ENCODE data around the gene POLR3F.
"Not testable (repeated sequence)": the region's sequence is repeated elsewhere in the genome, so short reads cannot be mapped to it uniquely, and the experiment has no call there.

Gene POLR3F

DNA sequence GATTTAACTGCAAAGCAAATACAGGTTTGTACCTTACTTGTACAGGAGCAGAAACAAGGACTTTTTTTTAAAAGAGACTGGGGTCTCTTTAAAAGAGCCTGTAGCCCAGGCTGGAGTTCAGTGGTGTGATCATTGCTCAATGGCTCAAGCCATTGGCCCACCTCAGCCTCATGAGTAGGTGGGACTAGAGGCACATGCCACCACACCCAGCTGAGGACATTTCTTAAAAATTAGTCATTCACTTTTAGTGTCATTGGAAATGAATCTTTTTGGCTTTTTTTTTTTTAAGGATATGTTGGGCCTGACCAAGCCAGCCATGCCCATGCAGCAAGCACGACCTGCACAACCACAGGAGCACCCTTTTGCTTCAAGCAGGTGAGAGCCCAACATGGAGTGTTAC, 57.5 kb downstream of the POLR3F start:
- H3K27ac ChIP-seq (ENCODE audit: low read depth in 2 of 2, low read length in 2 of 2), result no peak overlapping the region
- peaks cover 43 to 58% of the 10 kb centered on the region in 2 donors for H3K36me3 ChIP-seq (ENCODE audit: control insufficient read depth in 2 of 2, insufficient read depth in 2 of 2, low read length in 2 of 2)
- no peak overlapping the region for H3K4me3 ChIP-seq (ENCODE audit: low read length in 2 of 2)
- H3K4me1 ChIP-seq (ENCODE audit: control insufficient read depth in 2 of 2, insufficient read depth in 2 of 2, low read length in 2 of 2), result no peaks in the 10 kb centered on the region
- no peaks in the 10 kb centered on the region for H3K9me3 ChIP-seq (ENCODE audit: control insufficient read depth in 2 of 2, low read length in 2 of 2)
- no peak overlapping the region for H3K9ac ChIP-seq (ENCODE audit: low read depth in 1 of 2, low read length in 2 of 2)
- H3K27me3 ChIP-seq (ENCODE audit: control insufficient read depth in 2 of 2, insufficient read depth in 2 of 2, low read length in 2 of 2), result no peaks in the 10 kb centered on the region

GRCh38 chr20:18526761-18527160, 59.6 kb downstream of the POLR3F start:
- H3K9me3 ChIP-seq (ENCODE audit: control insufficient read depth in 2 of 2, low read length in 2 of 2); H3K4me3 ChIP-seq (ENCODE audit: low read length in 2 of 2); H3K4me1 ChIP-seq (ENCODE audit: control insufficient read depth in 2 of 2, insufficient read depth in 2 of 2, low read length in 2 of 2); H3K27ac ChIP-seq (ENCODE audit: low read depth in 2 of 2, low read length in 2 of 2); H3K27me3 ChIP-seq (ENCODE audit: control insufficient read depth in 2 of 2, insufficient read depth in 2 of 2, low read length in 2 of 2); H3K9ac ChIP-seq (ENCODE audit: low read depth in 1 of 2, low read length in 2 of 2): not testable (repeated sequence)
- peaks cover 54 to 69% of the 10 kb centered on the region in 2 donors for H3K36me3 ChIP-seq (ENCODE audit: control insufficient read depth in 2 of 2, insufficient read depth in 2 of 2, low read length in 2 of 2)

- Histone ChIP-seq H3K27ac (ENCODE audit: low read depth in 2 of 2, low read length in 2 of 2) (no peak overlapping the region), H3K9me3 (ENCODE audit: control insufficient read depth in 2 of 2, low read length in 2 of 2) (no peaks in the 10 kb centered on the region), H3K27me3 (ENCODE audit: control insufficient read depth in 2 of 2, insufficient read depth in 2 of 2, low read length in 2 of 2) (no peaks in the 10 kb centered on the region), H3K4me1 (ENCODE audit: control insufficient read depth in 2 of 2, insufficient read depth in 2 of 2, low read length in 2 of 2) (no peaks in the 10 kb centered on the region), H3K4me3 (ENCODE audit: low read length in 2 of 2) (no peak overlapping the region), H3K9ac (ENCODE audit: low read depth in 1 of 2, low read length in 2 of 2) (no peak overlapping the region), H3K36me3 (ENCODE audit: control insufficient read depth in 2 of 2, insufficient read depth in 2 of 2, low read length in 2 of 2) (peaks cover 56 to 73% of the 10 kb centered on the region in 2 donors)
These were observed 60.1 kb downstream of the POLR3F start for GRCh38 chr20:18527339-18527738.

DNA sequence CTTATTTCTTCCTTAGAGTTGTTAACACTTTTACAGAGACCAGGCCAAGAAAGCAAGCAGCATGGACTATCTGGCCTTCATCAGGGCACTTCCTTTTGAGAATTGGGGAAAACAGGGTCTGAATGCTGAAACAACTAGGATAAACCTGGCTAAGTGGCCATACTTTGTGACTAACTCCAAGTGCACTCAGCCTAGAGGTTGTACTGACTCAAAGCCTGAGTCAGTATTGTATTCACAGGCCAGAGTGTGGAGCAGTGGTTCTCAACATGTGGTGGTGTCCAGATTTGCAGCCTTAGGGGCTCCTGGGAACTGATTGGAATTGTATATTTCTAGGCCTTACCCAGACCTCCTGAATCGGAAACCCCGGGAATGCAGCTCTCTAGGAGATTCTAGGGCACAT, 60.6 kb downstream of the POLR3F start:
- no peaks in the 10 kb centered on the region for H3K27me3 ChIP-seq (ENCODE audit: control insufficient read depth in 2 of 2, insufficient read depth in 2 of 2, low read length in 2 of 2)
- no peaks in the 10 kb centered on the region for H3K4me1 ChIP-seq (ENCODE audit: control insufficient read depth in 2 of 2, insufficient read depth in 2 of 2, low read length in 2 of 2)
- H3K9ac ChIP-seq (ENCODE audit: low read depth in 1 of 2, low read length in 2 of 2), result no peak overlapping the region
- peaks cover 61 to 78% of the 10 kb centered on the region in 2 donors for H3K36me3 ChIP-seq (ENCODE audit: control insufficient read depth in 2 of 2, insufficient read depth in 2 of 2, low read length in 2 of 2)
- no peak overlapping the region for H3K4me3 ChIP-seq (ENCODE audit: low read length in 2 of 2)
- H3K27ac ChIP-seq (ENCODE audit: low read depth in 2 of 2, low read length in 2 of 2), result no peak overlapping the region
- no peaks in the 10 kb centered on the region for H3K9me3 ChIP-seq (ENCODE audit: control insufficient read depth in 2 of 2, low read length in 2 of 2)

- Histone ChIP-seq H3K4me3 (ENCODE audit: low read length in 2 of 2) (no peak overlapping the region), H3K27me3 (ENCODE audit: control insufficient read depth in 2 of 2, insufficient read depth in 2 of 2, low read length in 2 of 2) (no peaks in the 10 kb centered on the region), H3K4me1 (ENCODE audit: control insufficient read depth in 2 of 2, insufficient read depth in 2 of 2, low read length in 2 of 2) (no peaks in the 10 kb centered on the region), H3K36me3 (ENCODE audit: control insufficient read depth in 2 of 2, insufficient read depth in 2 of 2, low read length in 2 of 2) (peaks cover 73 to 85% of the 10 kb centered on the region in 2 donors), H3K9me3 (ENCODE audit: control insufficient read depth in 2 of 2, low read length in 2 of 2) (no peaks in the 10 kb centered on the region), H3K9ac (ENCODE audit: low read depth in 1 of 2, low read length in 2 of 2) (no peak overlapping the region), H3K27ac (ENCODE audit: low read depth in 2 of 2, low read length in 2 of 2) (no peak overlapping the region)
These were observed 61.9 kb downstream of the POLR3F start for GRCh38 chr20:18529041-18529440.

DNA sequence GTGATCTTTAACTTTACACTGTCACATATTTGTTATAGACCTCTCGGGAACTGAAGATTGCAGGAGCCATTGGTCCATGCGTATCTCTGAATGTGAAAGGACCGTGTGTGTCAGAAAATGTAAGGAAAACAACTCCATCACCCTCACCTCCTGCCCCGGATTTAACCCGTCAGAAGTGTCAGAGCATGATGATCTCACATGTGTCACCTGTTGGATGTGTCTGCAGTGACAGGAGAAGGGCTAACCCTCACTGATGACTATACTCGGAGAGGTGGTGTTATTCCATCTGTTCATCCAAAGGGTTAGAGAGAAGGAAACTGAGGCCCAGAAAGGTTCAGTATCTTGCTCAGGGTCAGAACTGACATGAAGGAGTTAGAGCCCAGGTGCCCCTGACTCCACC, 65.4 kb downstream of the POLR3F start:
- Histone ChIP-seq H3K36me3 (ENCODE audit: control insufficient read depth in 2 of 2, insufficient read depth in 2 of 2, low read length in 2 of 2) (peaks cover 60 to 73% of the 10 kb centered on the region in 2 donors), H3K27me3 (ENCODE audit: control insufficient read depth in 2 of 2, insufficient read depth in 2 of 2, low read length in 2 of 2) (no peaks in the 10 kb centered on the region), H3K4me3 (ENCODE audit: low read length in 2 of 2) (no peak overlapping the region), H3K9ac (ENCODE audit: low read depth in 1 of 2, low read length in 2 of 2) (no peak overlapping the region), H3K9me3 (ENCODE audit: control insufficient read depth in 2 of 2, low read length in 2 of 2) (no peaks in the 10 kb centered on the region), H3K4me1 (ENCODE audit: control insufficient read depth in 2 of 2, insufficient read depth in 2 of 2, low read length in 2 of 2) (no peaks in the 10 kb centered on the region), H3K27ac (ENCODE audit: low read depth in 2 of 2, low read length in 2 of 2) (no peak overlapping the region)

DNA sequence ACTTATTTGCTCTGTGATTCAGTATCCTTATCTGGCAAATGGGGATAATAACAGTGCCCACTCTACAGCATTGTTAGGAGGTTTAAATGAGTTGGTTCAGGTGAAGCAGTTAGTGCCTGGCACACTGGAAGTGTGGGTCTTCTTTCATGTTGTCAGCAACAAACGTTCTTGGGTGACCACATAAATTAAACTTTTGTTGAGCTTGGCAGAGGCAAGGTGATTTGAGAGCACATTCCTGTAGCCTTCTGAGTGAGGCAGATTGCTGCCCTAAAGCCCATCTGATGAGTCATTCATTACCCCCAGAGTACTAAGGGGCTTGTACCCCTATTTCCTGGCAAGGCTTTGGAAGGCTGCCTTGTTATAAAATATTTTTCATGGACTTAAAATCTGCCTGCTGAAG, 66.3 kb downstream of the POLR3F start:
- H3K27ac ChIP-seq (ENCODE audit: low read depth in 2 of 2, low read length in 2 of 2), result no peak overlapping the region
- no peaks in the 10 kb centered on the region for H3K4me1 ChIP-seq (ENCODE audit: control insufficient read depth in 2 of 2, insufficient read depth in 2 of 2, low read length in 2 of 2)
- H3K36me3 ChIP-seq (ENCODE audit: control insufficient read depth in 2 of 2, insufficient read depth in 2 of 2, low read length in 2 of 2), result peaks cover 56 to 69% of the 10 kb centered on the region in 2 donors
- H3K4me3 ChIP-seq (ENCODE audit: low read length in 2 of 2), result no peak overlapping the region
- no peaks in the 10 kb centered on the region for H3K9me3 ChIP-seq (ENCODE audit: control insufficient read depth in 2 of 2, low read length in 2 of 2)
- no peak overlapping the region for H3K9ac ChIP-seq (ENCODE audit: low read depth in 1 of 2, low read length in 2 of 2)
- no peaks in the 10 kb centered on the region for H3K27me3 ChIP-seq (ENCODE audit: control insufficient read depth in 2 of 2, insufficient read depth in 2 of 2, low read length in 2 of 2)

GRCh38 chr20:18533978-18534644, 66.9 kb downstream of the POLR3F start:
- H3K4me1 ChIP-seq (ENCODE audit: control insufficient read depth in 2 of 2, insufficient read depth in 2 of 2, low read length in 2 of 2), result no peaks in the 10 kb centered on the region
- H3K27ac ChIP-seq (ENCODE audit: low read depth in 2 of 2, low read length in 2 of 2), result no peak overlapping the region
- no peak overlapping the region for H3K9ac ChIP-seq (ENCODE audit: low read depth in 1 of 2, low read length in 2 of 2)
- H3K36me3 ChIP-seq (ENCODE audit: control insufficient read depth in 2 of 2, insufficient read depth in 2 of 2, low read length in 2 of 2), result peaks cover 49 to 65% of the 10 kb centered on the region in 2 donors
- no peaks in the 10 kb centered on the region for H3K9me3 ChIP-seq (ENCODE audit: control insufficient read depth in 2 of 2, low read length in 2 of 2)
- no peaks in the 10 kb centered on the region for H3K27me3 ChIP-seq (ENCODE audit: control insufficient read depth in 2 of 2, insufficient read depth in 2 of 2, low read length in 2 of 2)
- H3K4me3 ChIP-seq (ENCODE audit: low read length in 2 of 2), result no peak overlapping the region
